GM21737 (cell line): Measurements from ENCODE around the gene OS9.
"Not testable (repeated sequence)": the region's sequence is repeated elsewhere in the genome, so short reads cannot be mapped to it uniquely, and the experiment has no call there.

Experiments
- ATAC-seq: cut with Tn5 transposase; IDR thresholded peaks from one replicate; pipeline ENCODE4 v1.9.1; 2021; ENCODE audit warnings: mild to moderate bottlenecking, moderate library complexity; ENCODE audit not compliant: unreplicated experiment

The OS9 gene

GRCh38 chr12:57693317-57693658 lies 644 bp upstream of the OS9 start:
- no peak for ATAC-seq

DNA sequence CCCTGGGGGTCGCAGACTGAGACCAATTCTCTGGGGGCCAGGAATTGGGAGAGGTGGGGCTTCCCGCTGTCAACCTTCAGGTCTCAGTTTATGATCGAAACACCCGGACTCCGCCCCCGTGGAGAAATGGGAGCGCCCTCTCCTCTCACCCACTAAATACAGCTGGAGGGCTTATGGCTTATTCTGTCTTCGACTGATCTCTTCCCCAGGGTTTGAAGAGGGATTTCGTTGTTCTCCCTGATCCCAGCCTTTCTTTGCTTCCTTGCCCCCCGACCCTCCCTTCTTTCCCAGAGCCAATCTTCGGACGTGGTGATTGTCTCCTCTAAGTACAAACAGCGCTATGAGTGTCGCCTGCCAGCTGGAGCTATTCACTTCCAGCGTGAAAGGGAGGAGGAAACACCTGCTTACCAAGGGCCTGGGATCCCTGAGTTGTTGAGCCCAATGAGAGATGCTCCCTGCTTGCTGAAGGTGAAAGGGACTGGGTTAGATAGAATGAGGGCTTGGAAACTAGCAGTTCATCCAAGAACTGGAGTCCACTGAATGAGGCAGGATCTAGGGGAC lies 607 bp downstream of the OS9 start:
- ATAC-seq, result peak; percentile 3

DNA sequence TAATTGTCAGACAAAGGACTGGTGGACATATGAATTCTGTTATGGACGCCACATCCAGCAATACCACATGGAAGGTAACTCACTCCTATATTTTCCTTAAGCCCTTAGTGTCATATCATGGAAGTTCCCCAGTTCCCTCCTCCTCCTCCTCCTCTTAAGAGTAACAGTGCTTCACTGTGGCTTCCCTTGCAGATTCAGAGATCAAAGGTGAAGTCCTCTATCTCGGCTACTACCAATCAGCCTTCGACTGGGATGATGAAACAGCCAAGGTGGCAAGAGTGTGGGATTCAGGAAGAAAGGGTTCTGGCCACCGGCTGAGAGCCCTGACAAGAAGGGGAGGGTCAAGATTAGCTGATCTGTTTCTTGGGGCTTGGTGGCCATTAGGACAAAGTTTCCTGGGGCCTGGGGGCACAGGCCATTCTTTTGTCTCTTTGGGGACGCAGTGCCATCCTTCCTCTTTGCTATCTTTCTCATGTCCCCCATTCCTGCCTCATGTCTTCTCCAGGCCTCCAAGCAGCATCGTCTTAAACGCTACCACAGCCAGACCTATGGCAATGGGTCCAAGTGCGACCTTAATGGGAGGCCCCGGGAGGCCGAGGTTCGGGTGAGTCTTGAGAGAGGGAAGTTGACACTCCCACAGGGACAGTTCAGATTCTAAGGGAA lies 2.0 kb downstream of the OS9 start:
- ATAC-seq, result no peak

GRCh38 chr12:57697076-57697475 lies 3.1 kb downstream of the OS9 start:
- ATAC-seq, result no peak

- no peak for ATAC-seq
Observed at GRCh38 chr12:57698414-57698813, 4.5 kb downstream of the OS9 start.

DNA sequence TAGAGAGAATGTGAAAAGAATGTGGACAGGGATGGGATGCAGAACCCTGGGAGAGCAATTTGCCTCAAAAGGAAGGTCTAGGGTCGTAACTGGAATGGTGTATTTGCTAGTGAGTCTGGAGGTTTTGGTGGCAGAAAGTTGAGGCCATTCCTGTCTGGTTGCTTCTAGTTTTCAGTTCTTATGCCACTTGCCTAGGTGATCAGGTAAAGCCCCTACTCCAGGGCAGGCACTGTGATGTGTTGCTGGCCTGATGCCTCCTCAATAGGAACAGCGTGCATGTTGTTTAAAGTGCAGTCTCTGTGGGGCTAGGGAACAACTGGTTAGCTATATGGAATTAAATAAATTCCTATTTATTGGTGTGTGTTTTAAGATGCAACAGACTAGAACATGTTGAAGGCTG lies 6.4 kb downstream of the OS9 start:
- no peak for ATAC-seq

- ATAC-seq, result no peak
Observed at GRCh38 chr12:57707250-57707649, 13.3 kb downstream of the OS9 start.

GRCh38 chr12:57708296-57708695 lies 14.4 kb downstream of the OS9 start:
- no peak for ATAC-seq

GRCh38 chr12:57712701-57713100 lies 18.8 kb downstream of the OS9 start:
- no peak for ATAC-seq

DNA sequence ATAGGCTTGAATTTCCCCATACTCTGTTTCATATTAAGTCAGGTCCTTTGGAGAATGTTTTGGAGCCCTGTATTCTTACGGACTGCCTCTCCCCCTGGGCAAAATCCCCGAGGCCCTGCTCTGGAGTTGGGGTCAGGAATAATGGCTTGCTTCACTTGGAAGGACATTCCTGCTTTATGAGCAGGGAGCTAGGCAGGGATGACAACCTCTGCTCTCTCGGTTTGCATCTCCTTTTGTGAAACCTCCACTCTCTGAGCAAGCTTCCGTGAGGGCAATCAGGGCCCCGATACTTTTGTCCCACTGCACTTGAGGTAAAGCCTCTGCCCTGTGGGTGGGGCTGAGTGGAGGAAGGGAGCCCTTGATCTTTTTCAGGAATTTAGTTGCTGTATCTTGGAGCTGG lies 19.3 kb downstream of the OS9 start:
- ATAC-seq, result no peak

- not testable (repeated sequence) for ATAC-seq
Observed at GRCh38 chr12:57715036-57715748, 21.3 kb downstream of the OS9 start.

GRCh38 chr12:57715786-57716185 lies 21.9 kb downstream of the OS9 start:
- no peak for ATAC-seq

DNA sequence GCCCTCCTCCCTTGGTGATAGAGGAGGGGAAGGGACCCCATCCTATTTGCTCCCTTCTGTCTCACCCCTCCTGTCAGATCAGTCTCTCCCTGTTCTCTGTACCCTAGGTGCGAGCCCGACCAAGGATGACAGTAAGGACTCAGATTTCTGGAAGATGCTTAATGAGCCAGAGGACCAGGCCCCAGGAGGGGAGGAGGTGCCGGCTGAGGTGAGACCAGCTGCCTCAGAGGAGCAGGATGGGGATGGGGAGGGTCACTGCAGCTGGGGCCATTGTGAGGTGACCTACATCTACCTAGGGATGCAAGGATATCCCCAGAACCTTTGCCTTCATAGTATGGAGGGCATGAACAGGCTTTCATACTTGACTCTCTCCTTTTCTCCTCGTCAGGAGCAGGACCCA lies 22.4 kb downstream of the OS9 start:
- no peak for ATAC-seq

GRCh38 chr12:57717131-57717530 lies 23.2 kb downstream of the OS9 start:
- ATAC-seq, result no peak

- no peak for ATAC-seq
Observed at GRCh38 chr12:57717846-57718640, 24.1 kb downstream of the OS9 start.

- ATAC-seq, result no peak
Observed at GRCh38 chr12:57718641-57719528, 25.0 kb downstream of the OS9 start.

DNA sequence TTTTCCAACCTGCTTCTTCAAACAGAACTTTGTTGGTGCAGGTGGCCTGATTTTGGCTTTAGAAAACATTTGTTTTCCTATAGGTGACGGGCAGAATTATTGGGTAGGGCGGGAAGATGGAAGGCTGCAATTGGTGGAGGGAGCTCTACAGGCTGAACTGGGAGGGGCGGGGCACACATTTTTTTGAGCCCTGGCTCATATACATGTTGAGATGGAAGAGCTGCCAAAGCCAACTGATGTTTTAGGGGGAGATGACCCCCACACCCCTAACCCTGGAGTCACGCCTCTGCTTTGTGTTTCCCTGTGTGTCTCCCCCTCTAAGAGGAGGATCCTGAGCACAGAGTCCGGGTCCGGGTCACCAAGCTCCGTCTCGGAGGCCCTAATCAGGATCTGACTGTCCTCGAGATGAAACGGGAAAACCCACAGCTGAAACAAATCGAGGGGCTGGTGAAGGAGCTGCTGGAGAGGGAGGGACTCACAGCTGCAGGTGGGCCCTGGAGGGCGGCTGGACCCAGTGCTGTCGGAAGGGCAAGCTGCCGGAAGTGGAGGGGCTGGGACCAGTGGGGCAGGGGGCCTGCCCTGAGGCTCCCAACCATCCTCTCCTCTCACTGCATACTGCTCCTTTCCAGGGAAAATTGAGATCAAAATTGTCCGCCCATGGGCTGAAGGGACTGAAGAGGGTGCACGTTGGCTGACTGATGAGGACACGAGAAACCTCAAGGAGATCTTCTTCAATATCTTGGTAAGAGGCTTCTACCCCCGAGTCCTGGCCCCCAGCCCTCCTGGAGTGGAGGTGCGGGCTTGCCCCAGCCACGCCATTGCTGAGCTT lies 26.1 kb downstream of the OS9 start:
- ATAC-seq, result no peak

DNA sequence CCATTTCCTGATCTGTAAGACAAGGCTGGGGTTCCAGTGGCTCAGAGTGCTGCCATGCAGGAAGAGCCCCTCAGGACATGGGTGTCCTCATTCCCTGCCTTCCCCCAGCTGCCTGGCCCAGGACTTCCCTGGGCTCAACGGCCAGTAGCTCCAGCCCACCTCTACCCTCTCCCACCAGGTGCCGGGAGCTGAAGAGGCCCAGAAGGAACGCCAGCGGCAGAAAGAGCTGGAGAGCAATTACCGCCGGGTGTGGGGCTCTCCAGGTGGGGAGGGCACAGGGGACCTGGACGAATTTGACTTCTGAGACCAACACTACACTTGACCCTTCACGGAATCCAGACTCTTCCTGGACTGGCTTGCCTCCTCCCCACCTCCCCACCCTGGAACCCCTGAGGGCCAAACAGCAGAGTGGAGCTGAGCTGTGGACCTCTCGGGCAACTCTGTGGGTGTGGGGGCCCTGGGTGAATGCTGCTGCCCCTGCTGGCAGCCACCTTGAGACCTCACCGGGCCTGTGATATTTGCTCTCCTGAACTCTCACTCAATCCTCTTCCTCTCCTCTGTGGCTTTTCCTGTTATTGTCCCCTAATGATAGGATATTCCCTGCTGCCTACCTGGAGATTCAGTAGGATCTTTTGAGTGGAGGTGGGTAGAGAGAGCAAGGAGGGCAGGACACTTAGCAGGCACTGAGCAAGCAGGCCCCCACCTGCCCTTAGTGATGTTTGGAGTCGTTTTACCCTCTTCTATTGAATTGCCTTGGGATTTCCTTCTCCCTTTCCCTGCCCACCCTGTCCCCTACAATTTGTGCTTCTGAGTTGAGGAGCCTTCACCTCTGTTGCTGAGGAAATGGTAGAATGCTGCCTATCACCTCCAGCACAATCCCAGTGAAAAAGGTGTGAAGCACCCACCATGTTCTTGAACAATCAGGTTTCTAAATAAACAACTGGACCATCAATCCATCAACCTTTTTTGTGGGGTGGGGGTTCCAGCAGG lies 27.0 kb downstream of the OS9 start:
- ATAC-seq, result no peak
